Testis (tissue), 3 donors: ENCODE data around the gene OSBPL3. TPM values are rescaled to one million over a fixed set of nuclear protein-coding genes. Genes with fewer than 3 reads are reported as not detected.

Experiments
- DNase-seq: peaks from one replicate; pipeline ENCODE4 v3.0.0-alpha.2; 2019
- H3K27ac ChIP-seq, 2 donors: fragments of 200-600 bp; sonication (generic); one replicate each; pipeline ENCODE4 v1.5.1; 2019
- H3K27me3 ChIP-seq: fragments of 200-600 bp; sonication (generic); one replicate; pipeline ENCODE4 v1.5.1; 2019
- H3K36me3 ChIP-seq: fragments of 200-600 bp; sonication (generic); one replicate; pipeline ENCODE4 v1.5.1; 2017; ENCODE audit warnings: low read depth; ENCODE audit errors: missing control alignments
- H3K4me1 ChIP-seq: fragments of 200-600 bp; sonication (generic); one replicate; pipeline ENCODE4 v1.5.1; 2019
- H3K4me3 ChIP-seq, 2 donors: fragments of 200-600 bp; sonication (generic); one replicate each; pipeline ENCODE4 v1.5.1; 2017 to 2019
- H3K9me3 ChIP-seq: fragments of 200-600 bp; sonication (generic); one replicate; pipeline ENCODE4 v1.5.1; 2017
- POLR2A ChIP-seq: fragments of 450-650 bp; IDR thresholded peaks from one replicate; pipeline ENCODE4 v1.6.1; 2017; ENCODE audit warnings: antibody characterized with exemption, mild to moderate bottlenecking, moderate library complexity
- WGBS, 2 donors: methylation state at CpG; one replicate each; pipeline ENCODE4 v1.1.5; 2018; 5-methylcytosine and 5-hydroxymethylcytosine counted together
- intact Hi-C: fragments of 100-400 bp; cut with DNase I; formaldehyde crosslinking; loops from one replicate; pipeline ENCODE4 v1.15.1; 2023; ENCODE audit warnings: low total_unique reads
- polyA plus RNA-seq: library from polyadenylated mRNA; stranded (reverse); fragments of 350-450 nt; fragmentation: Illumina TruSeq; extraction: RNeasy Lipid Tissue Mini Kit (QIAGEN cat#74804); gene quantifications from one replicate; pipeline ENCODE4 v1.2.3, GENCODE V29; 2014; ENCODE audit warnings: low read depth, low replicate concordance; ENCODE audit not compliant: insufficient read depth
- total RNA-seq, 2 donors: library from RNA; depleted of rRNA; stranded (reverse); fragments of >200 nt; gene quantifications; one replicate each; pipeline ENCODE4 v1.2.3, GENCODE V29; 2016
- TF ChIP-seq, protein P1 (sequence below), 3 experiments: fragments of 450-650 bp in 2 of 3; fragments of 200-600 bp in 1 of 3; sonication (generic) in 1 of 3; IDR thresholded peaks; one replicate each; pipeline ENCODE4 v1.5.1; 2016 to 2019; ENCODE audit warnings: antibody characterized with exemption in 3 of 3, mild to moderate bottlenecking in 2 of 3, moderate library complexity in 1 of 3

Gene OSBPL3
- total and polyA plus RNA-seq, 3 donors from 2014 or later = 5.6 to 9.4 (median 6.9) TPM

DNA sequence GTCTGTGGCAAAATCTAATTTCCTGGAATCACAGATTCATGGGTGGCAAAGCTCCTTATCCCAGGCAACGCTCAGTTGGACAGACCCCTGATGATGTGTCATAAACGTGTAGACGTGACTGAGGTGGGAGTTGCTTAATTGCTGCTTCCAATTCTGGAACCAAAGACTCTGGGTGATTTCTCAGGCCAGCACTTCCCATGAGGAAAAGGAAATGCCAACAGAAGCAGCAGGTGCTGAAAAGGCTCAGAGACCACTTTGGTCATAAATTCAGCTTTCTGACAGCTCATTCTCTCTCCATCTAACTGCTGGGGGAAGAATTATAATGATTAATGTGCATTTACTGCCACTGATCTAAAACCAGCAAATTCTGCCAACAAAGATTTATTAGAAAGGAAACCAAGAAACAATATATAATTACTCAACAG, 88.7 kb downstream of the OSBPL3 start:
- no peak overlapping the region for H3K27ac ChIP-seq
- no peak for DNase-seq
- TF ChIP-seq, protein P1, sequence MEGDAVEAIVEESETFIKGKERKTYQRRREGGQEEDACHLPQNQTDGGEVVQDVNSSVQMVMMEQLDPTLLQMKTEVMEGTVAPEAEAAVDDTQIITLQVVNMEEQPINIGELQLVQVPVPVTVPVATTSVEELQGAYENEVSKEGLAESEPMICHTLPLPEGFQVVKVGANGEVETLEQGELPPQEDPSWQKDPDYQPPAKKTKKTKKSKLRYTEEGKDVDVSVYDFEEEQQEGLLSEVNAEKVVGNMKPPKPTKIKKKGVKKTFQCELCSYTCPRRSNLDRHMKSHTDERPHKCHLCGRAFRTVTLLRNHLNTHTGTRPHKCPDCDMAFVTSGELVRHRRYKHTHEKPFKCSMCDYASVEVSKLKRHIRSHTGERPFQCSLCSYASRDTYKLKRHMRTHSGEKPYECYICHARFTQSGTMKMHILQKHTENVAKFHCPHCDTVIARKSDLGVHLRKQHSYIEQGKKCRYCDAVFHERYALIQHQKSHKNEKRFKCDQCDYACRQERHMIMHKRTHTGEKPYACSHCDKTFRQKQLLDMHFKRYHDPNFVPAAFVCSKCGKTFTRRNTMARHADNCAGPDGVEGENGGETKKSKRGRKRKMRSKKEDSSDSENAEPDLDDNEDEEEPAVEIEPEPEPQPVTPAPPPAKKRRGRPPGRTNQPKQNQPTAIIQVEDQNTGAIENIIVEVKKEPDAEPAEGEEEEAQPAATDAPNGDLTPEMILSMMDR (IDR thresholded peaks at IDR 0.05) = no peak
- TF ChIP-seq POLR2A = no peak
- intact Hi-C loops = no loop called here
- H3K27me3 ChIP-seq = no peaks in the 10 kb centered on the region
- WGBS, 2 donors = 39 to 65% methylated on average over 3 of the region's 3 CpGs
- H3K4me1 ChIP-seq = no peaks in the 10 kb centered on the region
- no peaks in the 10 kb centered on the region for H3K9me3 ChIP-seq
- H3K4me3 ChIP-seq = no peak overlapping the region
- H3K36me3 ChIP-seq = no peaks in the 10 kb centered on the region

DNA sequence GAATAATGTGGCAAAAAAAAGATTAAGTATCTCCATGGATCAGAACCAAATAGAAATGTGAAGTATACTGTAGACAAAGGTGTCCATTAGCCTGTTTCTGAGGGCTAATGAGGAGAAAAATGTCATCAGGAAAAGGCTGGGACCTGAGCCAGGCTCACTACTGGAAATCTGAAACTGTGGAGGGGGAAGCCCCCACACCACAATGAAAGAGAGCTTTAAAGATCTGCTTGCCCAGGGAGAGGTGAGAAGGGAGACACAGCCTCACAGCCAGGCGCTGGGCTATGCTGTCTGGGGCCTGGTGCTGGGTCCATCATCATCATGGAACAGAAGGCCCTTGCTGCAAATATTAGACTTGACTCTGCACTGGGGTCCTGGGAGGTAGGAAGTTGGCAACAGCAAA, 90.4 kb downstream of the OSBPL3 start:
- no peaks in the 10 kb centered on the region for H3K9me3 ChIP-seq
- no peaks in the 10 kb centered on the region for H3K36me3 ChIP-seq
- H3K4me1 ChIP-seq = no peaks in the 10 kb centered on the region
- H3K4me3 ChIP-seq = no peak overlapping the region
- WGBS, 2 donors = 83 to 100% methylated on average over 1 of the region's 1 CpG
- no peak for DNase-seq
- H3K27me3 ChIP-seq = no peaks in the 10 kb centered on the region
- H3K27ac ChIP-seq = no peak overlapping the region
- intact Hi-C loops = no loop called here
- TF ChIP-seq POLR2A = no peak
- TF ChIP-seq, protein P1 (IDR thresholded peaks at IDR 0.05) = no peak

DNA sequence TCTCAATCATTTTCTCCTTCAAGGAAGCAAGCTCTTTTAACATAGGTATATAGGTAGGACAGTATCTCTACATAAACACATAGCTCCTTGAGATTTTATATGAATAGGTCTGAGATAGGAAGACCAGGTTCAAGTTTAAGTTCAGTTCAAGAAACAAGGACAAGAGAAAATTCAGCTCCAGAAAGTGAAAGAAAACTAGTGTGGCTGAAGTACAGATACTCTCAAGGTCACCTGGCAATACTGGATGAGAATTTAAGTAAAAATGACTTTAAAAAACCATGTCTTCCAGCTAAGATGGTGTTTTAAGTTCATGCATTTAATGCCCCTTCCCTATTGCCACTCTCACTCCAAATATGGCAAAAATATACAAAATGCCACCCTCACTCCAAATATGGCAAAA, 91.3 kb downstream of the OSBPL3 start:
- no peak for DNase-seq
- H3K4me1 ChIP-seq = no peaks in the 10 kb centered on the region
- H3K4me3 ChIP-seq = no peak overlapping the region
- H3K36me3 ChIP-seq = no peaks in the 10 kb centered on the region
- H3K27ac ChIP-seq = no peak overlapping the region
- no peaks in the 10 kb centered on the region for H3K27me3 ChIP-seq
- no peaks in the 10 kb centered on the region for H3K9me3 ChIP-seq
- TF ChIP-seq, protein P1 (IDR thresholded peaks at IDR 0.05) = no peak
- TF ChIP-seq POLR2A = no peak
- intact Hi-C loops = no loop called here

DNA sequence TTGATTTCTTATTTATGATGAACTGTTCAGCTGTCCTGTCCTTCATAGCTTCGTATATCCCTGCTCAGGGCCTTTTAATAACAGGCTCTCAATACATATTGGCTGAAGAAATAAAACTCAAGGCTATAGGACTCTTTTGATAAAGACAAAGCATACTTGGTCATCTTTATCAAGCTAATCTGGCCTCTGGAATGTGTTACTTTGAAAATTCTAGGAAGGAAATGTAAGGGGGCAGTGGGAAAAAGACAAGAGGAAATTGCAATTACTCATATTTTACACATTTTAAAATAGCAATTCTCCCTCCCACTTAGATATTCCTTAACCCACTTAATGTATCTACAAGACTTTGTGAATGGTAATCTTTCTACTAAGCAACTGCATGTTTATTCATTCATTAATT, 94.3 kb downstream of the OSBPL3 start:
- H3K27ac ChIP-seq = no peak overlapping the region
- H3K9me3 ChIP-seq = no peaks in the 10 kb centered on the region
- intact Hi-C loops = no loop called here
- no peak for DNase-seq
- WGBS, 2 donors = 61 to 64% methylated on average over 1 of the region's 1 CpG
- no peaks in the 10 kb centered on the region for H3K36me3 ChIP-seq
- no peaks in the 10 kb centered on the region for H3K4me1 ChIP-seq
- no peaks in the 10 kb centered on the region for H3K27me3 ChIP-seq
- no peak for TF ChIP-seq POLR2A
- TF ChIP-seq, protein P1 (IDR thresholded peaks at IDR 0.05) = no peak
- H3K4me3 ChIP-seq = no peak overlapping the region

DNA sequence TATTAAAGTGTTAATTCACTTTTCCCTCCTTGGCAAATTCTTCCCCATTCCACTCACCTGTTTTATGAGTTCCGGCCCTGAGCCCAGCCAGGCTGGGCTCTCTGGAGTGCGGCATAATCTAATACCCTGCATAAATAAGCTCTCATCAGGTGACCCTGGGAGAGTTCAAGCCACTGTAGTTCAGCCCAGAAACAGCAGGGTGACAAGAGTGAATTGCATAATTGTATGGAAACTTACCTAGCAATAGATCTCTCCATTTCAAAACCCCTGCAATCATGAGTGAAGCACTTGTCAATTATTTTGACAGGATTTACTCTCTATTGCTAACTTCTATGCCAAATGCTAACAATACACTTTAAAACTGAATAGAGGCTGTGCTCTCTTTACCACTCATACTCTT, 94.7 kb downstream of the OSBPL3 start:
- intact Hi-C loops = no loop called here
- H3K36me3 ChIP-seq = no peaks in the 10 kb centered on the region
- no peaks in the 10 kb centered on the region for H3K9me3 ChIP-seq
- H3K4me3 ChIP-seq = no peak overlapping the region
- no peaks in the 10 kb centered on the region for H3K4me1 ChIP-seq
- no peak for DNase-seq
- H3K27me3 ChIP-seq = no peaks in the 10 kb centered on the region
- no peak overlapping the region for H3K27ac ChIP-seq
- WGBS, 2 donors = 92 to 96% methylated on average over 2 of the region's 2 CpGs
- TF ChIP-seq POLR2A = no peak
- TF ChIP-seq, protein P1 (IDR thresholded peaks at IDR 0.05) = no peak
